HG02763 (cell line): ENCODE results near the gene MCF2L.

Experiments used
- ATAC-seq: cut with Tn5 transposase; IDR thresholded peaks from one replicate; pipeline ENCODE4 v1.9.1; 2021; ENCODE audit warnings: mild to moderate bottlenecking, moderate library complexity; ENCODE audit not compliant: unreplicated experiment

Gene MCF2L

GRCh38 chr13:112980434-112980833 is 11.4 kb downstream of the MCF2L start:
- no peak for ATAC-seq

GRCh38 chr13:112981451-112981850 is 12.4 kb downstream of the MCF2L start:
- no peak for ATAC-seq

- ATAC-seq, result no peak
These were observed 13.4 kb downstream of the MCF2L start for GRCh38 chr13:112982281-112983041.

GRCh38 chr13:112983042-112983305 is 14.0 kb downstream of the MCF2L start:
- no peak for ATAC-seq

- no peak for ATAC-seq
These were observed 14.6 kb downstream of the MCF2L start for GRCh38 chr13:112983428-112984196.

GRCh38 chr13:112984501-112984900 is 15.5 kb downstream of the MCF2L start:
- no peak for ATAC-seq

GRCh38 chr13:112984954-112985802 is 16.2 kb downstream of the MCF2L start:
- ATAC-seq, result no peak

- no peak for ATAC-seq
These were observed 16.9 kb downstream of the MCF2L start for GRCh38 chr13:112985803-112986408.

- no peak for ATAC-seq
These were observed 17.5 kb downstream of the MCF2L start for GRCh38 chr13:112986470-112986869.

GRCh38 chr13:112986946-112987681 is 18.1 kb downstream of the MCF2L start:
- ATAC-seq, result no peak

- no peak for ATAC-seq
These were observed 18.6 kb downstream of the MCF2L start for GRCh38 chr13:112987682-112988024.

- ATAC-seq, result no peak
These were observed 21.8 kb downstream of the MCF2L start for GRCh38 chr13:112990783-112991182.

- no peak for ATAC-seq
These were observed 22.6 kb downstream of the MCF2L start for GRCh38 chr13:112991609-112992008.

GRCh38 chr13:112992931-112993680 is 24.1 kb downstream of the MCF2L start:
- no peak for ATAC-seq

- ATAC-seq, result no peak
These were observed 25.2 kb downstream of the MCF2L start for GRCh38 chr13:112994084-112994780.

- ATAC-seq, result no peak
These were observed 25.9 kb downstream of the MCF2L start for GRCh38 chr13:112994781-112995355.

GRCh38 chr13:112995395-112996191 is 26.6 kb downstream of the MCF2L start:
- no peak for ATAC-seq

GRCh38 chr13:112996671-112997091 is 27.7 kb downstream of the MCF2L start:
- ATAC-seq, result no peak
